GM12878 (cell line): Measurements from ENCODE around the gene GRK7. TPM values are rescaled to one million over a fixed set of nuclear protein-coding genes. Genes with fewer than 3 reads are reported as not detected.

ENCODE experiments used
- BCL11A ChIP-seq: IDR thresholded peaks from 2 replicates; pipeline ENCODE4 v1.6.1; 2011; ENCODE audit warnings: low read depth, low read length
- CBX5 ChIP-seq: sonication (generic); IDR thresholded peaks from 2 replicates; pipeline ENCODE4 v1.6.1; 2016; ENCODE audit warnings: low read depth, moderate library complexity, mild to moderate bottlenecking, inconsistent platforms
- CREM ChIP-seq: IDR thresholded peaks from 2 replicates; pipeline ENCODE4 v1.6.1; 2014; ENCODE audit warnings: antibody characterized with exemption, low read depth
- EZH2 ChIP-seq: IDR thresholded peaks from 2 replicates; pipeline ENCODE4 v1.6.1; 2012; ENCODE audit warnings: low read depth, mild to moderate bottlenecking, control low read depth, inconsistent platforms, low read length, borderline replicate concordance; ENCODE audit not compliant: control insufficient read depth
- HCFC1 ChIP-seq: fragments of 150-350 bp; IDR thresholded peaks from 2 replicates; pipeline ENCODE4 v1.6.1; 2014; ENCODE audit warnings: low read length
- HDAC2 ChIP-seq: fragments of 200-600 bp; sonication (generic); IDR thresholded peaks from 2 replicates; pipeline ENCODE4 v1.6.1; 2017
- MAX ChIP-seq: IDR thresholded peaks from 2 replicates; pipeline ENCODE4 v1.6.1; 2012; ENCODE audit warnings: low read depth, low read length, improper control_type of control experiment
- PBX3 ChIP-seq: IDR thresholded peaks from 2 replicates; pipeline ENCODE4 v1.6.1; 2011; ENCODE audit warnings: mild to moderate bottlenecking, low read depth, low read length, moderate library complexity; ENCODE audit not compliant: insufficient replicate concordance
- RB1 ChIP-seq: fragments of 450-650 bp; formaldehyde crosslinking; IDR thresholded peaks from 2 replicates; pipeline ENCODE4 v1.6.1; 2017; ENCODE audit warnings: mild to moderate bottlenecking, borderline replicate concordance
- RCOR1 ChIP-seq: conservative IDR thresholded peaks from 2 replicates; pipeline ENCODE4 v1.6.1; 2012; ENCODE audit warnings: low read depth, low read length, improper control_type of control experiment
- SIX5 ChIP-seq: IDR thresholded peaks from 2 replicates; pipeline ENCODE4 v1.6.1; 2011; ENCODE audit warnings: mild to moderate bottlenecking, low read depth, low read length, moderate library complexity; ENCODE audit not compliant: severe bottlenecking
- STAT1 ChIP-seq: fragments of 450-650 bp; conservative IDR thresholded peaks from 2 replicates; pipeline ENCODE4 v1.6.1; 2014; ENCODE audit warnings: antibody characterized with exemption, mild to moderate bottlenecking
- SUPT20H ChIP-seq: IDR thresholded peaks from 2 replicates; pipeline ENCODE4 v1.6.1; 2011; ENCODE audit warnings: low read depth, mild to moderate bottlenecking, low read length, moderate library complexity, borderline replicate concordance; ENCODE audit not compliant: control insufficient read depth
- SUZ12 ChIP-seq: fragments of 200-600 bp; sonication (generic); IDR thresholded peaks from one replicate; pipeline ENCODE4 v1.6.1; 2018; ENCODE audit warnings: antibody characterized with exemption, mild to moderate bottlenecking; ENCODE audit not compliant: unreplicated experiment
- TAF1 ChIP-seq: IDR thresholded peaks from 2 replicates; pipeline ENCODE4 v1.6.1; 2011; ENCODE audit warnings: mild to moderate bottlenecking, low read depth, low read length, borderline replicate concordance
- TARDBP ChIP-seq: IDR thresholded peaks from 2 replicates; pipeline ENCODE4 v1.6.1; 2016; ENCODE audit warnings: borderline replicate concordance
- YY1 ChIP-seq: IDR thresholded peaks from 2 replicates; pipeline ENCODE4 v1.6.1; 2011; ENCODE audit warnings: low read depth, mild to moderate bottlenecking, low read length
- ZZZ3 ChIP-seq: IDR thresholded peaks from 2 replicates; pipeline ENCODE4 v1.6.1; 2011; ENCODE audit warnings: low read depth; ENCODE audit not compliant: control insufficient read depth, insufficient read length
- polyA plus RNA-seq, 11 experiments: library from polyadenylated mRNA; depleted of rRNA in 4 of 11; unstranded in 6 of 11; stranded (reverse) in 5 of 11; fragments of >200 nt; fragmentation: Nextera tagmentation in 4 of 11; fragmentation: Illumina TruSeq in 1 of 11; extraction: Ambion mirVana in 4 of 11; extraction: Trizol in 1 of 11; gene quantifications; 1 replicate in 1 of 11; 2 replicates in 10 of 11; pipeline versions ENCODE4 v1.2.1 to v1.2.3, GENCODE V29; 2011 to 2016; ENCODE audit warnings: inconsistent platforms in 2 of 11, missing spikeins in 2 of 11, low read depth in 1 of 11
- total RNA-seq, 4 experiments: library from RNA; depleted of rRNA in 3 of 4; stranded (reverse); fragments of >200 nt in 3 of 4; fragmentation: Illumina TruSeq in 1 of 4; extraction: Trizol in 1 of 4; gene quantifications; 2 replicates each; pipeline versions ENCODE4 v1.2.1 to v1.2.3, GENCODE V29; 2013 to 2021
- TF ChIP-seq, protein P1 (sequence below): fragments of 450-650 bp; IDR thresholded peaks from 2 replicates; pipeline ENCODE4 v1.6.1; 2018; ENCODE audit warnings: mild to moderate bottlenecking, low read depth, moderate library complexity; ENCODE audit not compliant: partially characterized antibody
- TF ChIP-seq, protein P2 (sequence below): fragments of 450-650 bp; IDR thresholded peaks from 2 replicates; pipeline ENCODE4 v1.6.1; 2017; ENCODE audit warnings: mild to moderate bottlenecking
- TF ChIP-seq, protein P3 (sequence below): IDR thresholded peaks from 2 replicates; pipeline ENCODE4 v1.6.1; 2012; ENCODE audit warnings: low read depth, low read length, improper control_type of control experiment

GRK7 gene
- total and polyA plus RNA-seq, 10 of the 15 experiments (the other 5 are each of a cell fraction or from before 2014, with no cell fraction given) = not detected

GRCh38 chr3:141738022-141738890 lies 25.0 kb upstream of the GRK7 start, which contains the start of gene RNF7 (continued):
- TF ChIP-seq PBX3 = no peak
- TF ChIP-seq, protein P1, sequence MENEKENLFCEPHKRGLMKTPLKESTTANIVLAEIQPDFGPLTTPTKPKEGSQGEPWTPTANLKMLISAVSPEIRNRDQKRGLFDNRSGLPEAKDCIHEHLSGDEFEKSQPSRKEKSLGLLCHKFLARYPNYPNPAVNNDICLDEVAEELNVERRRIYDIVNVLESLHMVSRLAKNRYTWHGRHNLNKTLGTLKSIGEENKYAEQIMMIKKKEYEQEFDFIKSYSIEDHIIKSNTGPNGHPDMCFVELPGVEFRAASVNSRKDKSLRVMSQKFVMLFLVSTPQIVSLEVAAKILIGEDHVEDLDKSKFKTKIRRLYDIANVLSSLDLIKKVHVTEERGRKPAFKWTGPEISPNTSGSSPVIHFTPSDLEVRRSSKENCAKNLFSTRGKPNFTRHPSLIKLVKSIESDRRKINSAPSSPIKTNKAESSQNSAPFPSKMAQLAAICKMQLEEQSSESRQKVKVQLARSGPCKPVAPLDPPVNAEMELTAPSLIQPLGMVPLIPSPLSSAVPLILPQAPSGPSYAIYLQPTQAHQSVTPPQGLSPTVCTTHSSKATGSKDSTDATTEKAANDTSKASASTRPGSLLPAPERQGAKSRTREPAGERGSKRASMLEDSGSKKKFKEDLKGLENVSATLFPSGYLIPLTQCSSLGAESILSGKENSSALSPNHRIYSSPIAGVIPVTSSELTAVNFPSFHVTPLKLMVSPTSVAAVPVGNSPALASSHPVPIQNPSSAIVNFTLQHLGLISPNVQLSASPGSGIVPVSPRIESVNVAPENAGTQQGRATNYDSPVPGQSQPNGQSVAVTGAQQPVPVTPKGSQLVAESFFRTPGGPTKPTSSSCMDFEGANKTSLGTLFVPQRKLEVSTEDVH = no peak
- peak; percentile 94 for TF ChIP-seq YY1
- TF ChIP-seq TAF1 = peak; percentile 67
- no peak for TF ChIP-seq HDAC2
- no peak for TF ChIP-seq SUZ12
- no peak for TF ChIP-seq RCOR1
- TF ChIP-seq SIX5 = no peak
- no peak for TF ChIP-seq ZZZ3
- no peak; the same call in 1 of the 2 replicates for TF ChIP-seq STAT1
- TF ChIP-seq TARDBP = no peak
- peak; percentile 97 for TF ChIP-seq CREM
- no peak; the same call in 1 of the 2 replicates for TF ChIP-seq CBX5
- TF ChIP-seq, protein P2, sequence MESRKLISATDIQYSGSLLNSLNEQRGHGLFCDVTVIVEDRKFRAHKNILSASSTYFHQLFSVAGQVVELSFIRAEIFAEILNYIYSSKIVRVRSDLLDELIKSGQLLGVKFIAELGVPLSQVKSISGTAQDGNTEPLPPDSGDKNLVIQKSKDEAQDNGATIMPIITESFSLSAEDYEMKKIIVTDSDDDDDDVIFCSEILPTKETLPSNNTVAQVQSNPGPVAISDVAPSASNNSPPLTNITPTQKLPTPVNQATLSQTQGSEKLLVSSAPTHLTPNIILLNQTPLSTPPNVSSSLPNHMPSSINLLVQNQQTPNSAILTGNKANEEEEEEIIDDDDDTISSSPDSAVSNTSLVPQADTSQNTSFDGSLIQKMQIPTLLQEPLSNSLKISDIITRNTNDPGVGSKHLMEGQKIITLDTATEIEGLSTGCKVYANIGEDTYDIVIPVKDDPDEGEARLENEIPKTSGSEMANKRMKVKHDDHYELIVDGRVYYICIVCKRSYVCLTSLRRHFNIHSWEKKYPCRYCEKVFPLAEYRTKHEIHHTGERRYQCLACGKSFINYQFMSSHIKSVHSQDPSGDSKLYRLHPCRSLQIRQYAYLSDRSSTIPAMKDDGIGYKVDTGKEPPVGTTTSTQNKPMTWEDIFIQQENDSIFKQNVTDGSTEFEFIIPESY = no peak
- no peak for TF ChIP-seq SUPT20H
- TF ChIP-seq, protein P3, sequence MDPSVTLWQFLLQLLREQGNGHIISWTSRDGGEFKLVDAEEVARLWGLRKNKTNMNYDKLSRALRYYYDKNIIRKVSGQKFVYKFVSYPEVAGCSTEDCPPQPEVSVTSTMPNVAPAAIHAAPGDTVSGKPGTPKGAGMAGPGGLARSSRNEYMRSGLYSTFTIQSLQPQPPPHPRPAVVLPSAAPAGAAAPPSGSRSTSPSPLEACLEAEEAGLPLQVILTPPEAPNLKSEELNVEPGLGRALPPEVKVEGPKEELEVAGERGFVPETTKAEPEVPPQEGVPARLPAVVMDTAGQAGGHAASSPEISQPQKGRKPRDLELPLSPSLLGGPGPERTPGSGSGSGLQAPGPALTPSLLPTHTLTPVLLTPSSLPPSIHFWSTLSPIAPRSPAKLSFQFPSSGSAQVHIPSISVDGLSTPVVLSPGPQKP = no peak
- no peak; the same call in 1 of the 2 replicates for TF ChIP-seq MAX
- peak; percentile 45; the same call in 1 of the 2 replicates for TF ChIP-seq HCFC1
- no peak for TF ChIP-seq EZH2
- peak; percentile 75; the same call in 1 of the 2 replicates for TF ChIP-seq RB1
- no peak for TF ChIP-seq BCL11A
